HCT116 (cell line): ENCODE results near the gene YIPF2. TPM values are rescaled to one million over a fixed set of nuclear protein-coding genes. Genes with fewer than 3 reads are reported as not detected.

Experiments
- ATAC-seq: fragments of 200-7000 bp; cut with Tn5 transposase; 2 replicates; pipeline ENCODE4 v1.9.1; 2020; ENCODE audit warnings: mild to moderate bottlenecking, moderate library complexity
- BruUV-seq: library from RNA; stranded (reverse); fragments of 400-500 nt; replicated peaks from 2 replicates; lab custom pipeline; 2021; lab: Mats Ljungman, UMichigan
- CTCF ChIA-PET: fragments of 300-600 bp; sonication (Branson Sonifier 250); formaldehyde crosslinking; loops from one replicate; lab custom pipeline; 2021; ENCODE audit warnings: antibody characterized with exemption; lab: Charles Lee
- POLR2A ChIA-PET: fragments of 300-600, 350-600 bp; sonication (Branson Sonifier 250); formaldehyde crosslinking; loops from one replicate; lab custom pipeline; 2021; ENCODE audit warnings: antibody characterized with exemption; lab: Charles Lee
- RAD21 ChIA-PET, 2 experiments: fragments of 300-600 bp; sonication (Branson Sonifier 250); formaldehyde crosslinking; loops; one replicate each; lab custom pipeline; 2023; ENCODE audit warnings: low total read pairs in 2 of 2; ENCODE audit not compliant: uncharacterized antibody in 2 of 2, unreplicated experiment in 2 of 2, low non-redundant PET in 1 of 2; lab: Charles Lee
- DNase-seq: peaks from one replicate; pipeline ENCODE4 v3.0.0-alpha.2; 2010; ENCODE audit warnings: low read depth, low spot score
- H2AFZ ChIP-seq: fragments of 200-600 bp; shearing (Covaris generic), sonication (generic); 2 replicates; pipeline ENCODE4 v1.6.1; 2017; ENCODE audit warnings: low read depth, mixed run types, mixed read lengths, antibody characterized with exemption, low read length; ENCODE audit not compliant: poor library complexity, severe bottlenecking
- H3K27ac ChIP-seq: 2 replicates; pipeline ENCODE4 v1.5.1; 2012; ENCODE audit warnings: low read depth, low read length
- H3K27me3 ChIP-seq: fragments of 200-600 bp; sonication (generic); 2 replicates; pipeline ENCODE4 v1.6.1; 2016; ENCODE audit warnings: mixed run types, low read length, mixed read lengths; ENCODE audit not compliant: insufficient read depth
- H3K36me3 ChIP-seq, 2 experiments: fragments of 200-500 bp in 1 of 2; fragments of 200-600 bp in 1 of 2; sonication (Bioruptor generic) in 1 of 2; sonication (generic) in 1 of 2; 2 replicates each; pipeline versions ENCODE4 v1.5.1 to v1.6.1; 2014 to 2016; ENCODE audit warnings: low read length in 2 of 2, inconsistent platforms in 1 of 2, mixed read lengths in 1 of 2, mixed run types in 1 of 2; ENCODE audit not compliant: insufficient read depth in 2 of 2, control insufficient read depth in 1 of 2
- H3K4me1 ChIP-seq, 2 experiments: fragments of 200-600 bp in 1 of 2; sonication (generic) in 1 of 2; 2 replicates each; pipeline versions ENCODE4 v1.5.1 to v1.6.1; 2012 to 2017; ENCODE audit warnings: low read length in 2 of 2, inconsistent platforms in 1 of 2, mild to moderate bottlenecking in 1 of 2, mixed read lengths in 1 of 2, mixed run types in 1 of 2, moderate library complexity in 1 of 2; ENCODE audit not compliant: insufficient read depth in 2 of 2, control insufficient read depth in 1 of 2
- H3K4me2 ChIP-seq: fragments of 200-600 bp; sonication (generic); 2 replicates; pipeline ENCODE4 v1.6.1; 2017; ENCODE audit warnings: mixed run types, low read length, mixed read lengths
- H3K4me3 ChIP-seq, 2 experiments: fragments of 200-600 bp in 1 of 2; sonication (generic) in 1 of 2; replicated peaks in 1 of 2; 2 replicates each; pipeline ENCODE4 v1.5.1; 2011 to 2016; ENCODE audit warnings: low read length in 2 of 2, control low read depth in 1 of 2, low read depth in 1 of 2, mild to moderate bottlenecking in 1 of 2, mixed read lengths in 1 of 2, mixed run types in 1 of 2
- H3K79me2 ChIP-seq: fragments of 200-600 bp; sonication (generic); 2 replicates; pipeline ENCODE4 v1.6.1; 2017; ENCODE audit warnings: mild to moderate bottlenecking, mixed run types, low read length, moderate library complexity, mixed read lengths; ENCODE audit not compliant: insufficient read depth
- H3K9ac ChIP-seq: fragments of 200-600 bp; sonication (generic); 2 replicates; pipeline ENCODE4 v1.6.1; 2016; ENCODE audit warnings: low read length, mixed read lengths
- H3K9me2 ChIP-seq: fragments of 200-600 bp; sonication (generic), shearing (Covaris generic); 2 replicates; pipeline ENCODE4 v1.6.1; 2017; ENCODE audit warnings: mixed run types, mild to moderate bottlenecking, moderate library complexity; ENCODE audit not compliant: insufficient read depth
- H3K9me3 ChIP-seq, 2 experiments: fragments of 200-500 bp in 1 of 2; fragments of 200-600 bp in 1 of 2; sonication (Bioruptor generic) in 1 of 2; sonication (generic) in 1 of 2; 2 replicates each; pipeline ENCODE4 v1.6.1; 2014 to 2017; ENCODE audit warnings: low read length in 2 of 2, mixed read lengths in 2 of 2, inconsistent platforms in 1 of 2, low read depth in 1 of 2, mild to moderate bottlenecking in 1 of 2, mixed run types in 1 of 2, moderate library complexity in 1 of 2; ENCODE audit not compliant: control insufficient read depth in 1 of 2, insufficient read depth in 1 of 2
- H4K20me1 ChIP-seq: fragments of 200-600 bp; sonication (generic), shearing (Covaris generic); 2 replicates; pipeline ENCODE4 v1.6.1; 2017; ENCODE audit warnings: mixed run types, mild to moderate bottlenecking, moderate library complexity; ENCODE audit not compliant: insufficient read depth
- EGR1 ChIP-seq: IDR thresholded peaks from 2 replicates; pipeline ENCODE4 v1.6.1; 2012; ENCODE audit warnings: low read depth
- ELF1 ChIP-seq: IDR thresholded peaks from 2 replicates; pipeline ENCODE4 v1.6.1; 2012; ENCODE audit warnings: low read depth, borderline replicate concordance
- EZH2phosphoT487 ChIP-seq: fragments of 200-600 bp; IDR thresholded peaks from 2 replicates; pipeline ENCODE4 v1.6.1; 2018; ENCODE audit warnings: antibody characterized with exemption, borderline replicate concordance
- FOSL1 ChIP-seq: IDR thresholded peaks from 2 replicates; pipeline ENCODE4 v1.6.1; 2012; ENCODE audit warnings: low read depth
- JUND ChIP-seq: IDR thresholded peaks from 2 replicates; pipeline ENCODE4 v1.6.1; 2012
- POLR2A ChIP-seq: IDR thresholded peaks from 2 replicates; pipeline ENCODE4 v1.7.0; 2011; ENCODE audit warnings: borderline replicate concordance; ENCODE audit not compliant: insufficient read depth, insufficient read length; ENCODE audit errors: extremely low read depth
- SIN3A ChIP-seq: IDR thresholded peaks from 2 replicates; pipeline ENCODE4 v1.6.1; 2012; ENCODE audit warnings: low read depth
- SP1 ChIP-seq: IDR thresholded peaks from 2 replicates; pipeline ENCODE4 v1.6.1; 2012; ENCODE audit warnings: low read depth
- SRF ChIP-seq: IDR thresholded peaks from 2 replicates; pipeline ENCODE4 v1.6.1; 2012; ENCODE audit warnings: low read depth
- ZFX ChIP-seq: fragments of 450-650 bp; IDR thresholded peaks from 2 replicates; pipeline ENCODE4 v1.6.1; 2017
- ZNF274 ChIP-seq: fragments of 200-500 bp; sonication (Bioruptor generic); IDR thresholded peaks from 2 replicates; pipeline ENCODE4 v1.6.1; 2014; ENCODE audit warnings: mild to moderate bottlenecking, low read depth, low read length, inconsistent platforms
- intact Hi-C: fragments of 100-400 bp; cut with micrococcal nuclease; formaldehyde crosslinking; loops from 2 replicates; pipeline ENCODE4 v1.10.0; 2022
- total RNA-seq: library from RNA; stranded (reverse); gene quantifications from one replicate; pipeline ENCODE4 v1.2.1, GENCODE V29; 2021; ENCODE audit not compliant: unreplicated experiment
- TF ChIP-seq, protein P1 (sequence below), 3 experiments: fragments of 200-600 bp in 1 of 3; sonication (generic) in 1 of 3; IDR thresholded peaks in 2 of 3; conservative IDR thresholded peaks in 1 of 3; 2 replicates each; pipeline ENCODE4 v1.5.1; 2012 to 2017; ENCODE audit warnings: low read depth in 2 of 3, low read length in 2 of 3, antibody characterized with exemption in 1 of 3, borderline replicate concordance in 1 of 3, control low read depth in 1 of 3, mild to moderate bottlenecking in 1 of 3, mixed read lengths in 1 of 3, mixed run types in 1 of 3, moderate library complexity in 1 of 3; ENCODE audit not compliant: insufficient read depth in 1 of 3

Gene YIPF2
- total RNA-seq, 1 experiment from 2014 or later = 44.7 TPM

DNA sequence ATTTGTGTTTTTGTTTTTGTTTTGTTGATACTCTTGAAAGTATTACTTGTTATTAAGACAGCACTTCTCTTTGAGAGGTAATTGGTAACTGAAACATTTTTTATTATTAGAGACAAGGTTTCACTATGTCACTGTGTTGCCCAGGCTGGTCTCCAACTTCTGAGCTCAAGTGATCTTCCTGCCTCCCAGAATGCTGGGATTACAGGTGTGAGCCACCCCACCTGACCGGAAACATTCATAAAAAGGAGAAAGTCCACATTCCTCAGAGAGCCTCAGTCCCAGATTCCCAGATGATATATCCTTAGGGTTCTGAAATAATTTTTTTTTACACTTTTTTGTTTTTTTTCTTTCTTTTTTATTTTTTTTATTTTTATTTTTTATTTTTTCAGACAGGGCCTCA lies 54.4 kb downstream of the YIPF2 start:
- BruUV-seq = TSS peak; percentile 15
- Histone ChIP-seq H3K9me2 (no peaks in the 10 kb centered on the region), H3K4me1 (peaks cover 37 to 61% of the 10 kb centered on the region in 2 experiments), H3K36me3 (no peaks in the 10 kb centered on the region), H3K9ac (no peak overlapping the region), H3K4me2 (peak overlapping the region; percentile 47; the same call in 1 of the 2 replicates), H3K79me2 (peaks cover 73% of the 10 kb centered on the region), H3K4me3 (no peak overlapping the region), H3K27me3 (no peaks in the 10 kb centered on the region), H3K9me3 (no peaks in the 10 kb centered on the region), H3K27ac (peak overlapping the region; percentile 41; the same call in 1 of the 2 replicates), H2AFZ (no peak overlapping the region), H4K20me1 (no peaks in the 10 kb centered on the region)
- intact Hi-C loops = no loop called here
- TF ChIP-seq, protein P1, sequence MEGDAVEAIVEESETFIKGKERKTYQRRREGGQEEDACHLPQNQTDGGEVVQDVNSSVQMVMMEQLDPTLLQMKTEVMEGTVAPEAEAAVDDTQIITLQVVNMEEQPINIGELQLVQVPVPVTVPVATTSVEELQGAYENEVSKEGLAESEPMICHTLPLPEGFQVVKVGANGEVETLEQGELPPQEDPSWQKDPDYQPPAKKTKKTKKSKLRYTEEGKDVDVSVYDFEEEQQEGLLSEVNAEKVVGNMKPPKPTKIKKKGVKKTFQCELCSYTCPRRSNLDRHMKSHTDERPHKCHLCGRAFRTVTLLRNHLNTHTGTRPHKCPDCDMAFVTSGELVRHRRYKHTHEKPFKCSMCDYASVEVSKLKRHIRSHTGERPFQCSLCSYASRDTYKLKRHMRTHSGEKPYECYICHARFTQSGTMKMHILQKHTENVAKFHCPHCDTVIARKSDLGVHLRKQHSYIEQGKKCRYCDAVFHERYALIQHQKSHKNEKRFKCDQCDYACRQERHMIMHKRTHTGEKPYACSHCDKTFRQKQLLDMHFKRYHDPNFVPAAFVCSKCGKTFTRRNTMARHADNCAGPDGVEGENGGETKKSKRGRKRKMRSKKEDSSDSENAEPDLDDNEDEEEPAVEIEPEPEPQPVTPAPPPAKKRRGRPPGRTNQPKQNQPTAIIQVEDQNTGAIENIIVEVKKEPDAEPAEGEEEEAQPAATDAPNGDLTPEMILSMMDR (IDR thresholded peaks at IDR 0.05 in 2 of 3, conservative IDR thresholded peaks at IDR 0.05 in 1 of 3; ENCODE audit: borderline replicate concordance in 1 of 3, insufficient read depth in 1 of 3, low read depth in 2 of 3, low read length in 2 of 3) = no peak
- TF ChIP-seq SIN3A (no peak), JUND (no peak)
- no peak for ATAC-seq
- ChIA-PET CTCF (interaction anchor here (1.5 to 2.4 kb wide), 2 partner anchors 10 to 15 kb away, joined by 4 to 10 read pairs; no protein-coding TSS in a partner anchor), RAD21 (no interaction called here), POLR2A (interaction anchor here (0.6 to 0.7 kb wide), 2 partner anchors 10 to 28 kb away, joined by 5 to 7 read pairs; no protein-coding TSS in a partner anchor)
- no peak for DNase-seq

DNA sequence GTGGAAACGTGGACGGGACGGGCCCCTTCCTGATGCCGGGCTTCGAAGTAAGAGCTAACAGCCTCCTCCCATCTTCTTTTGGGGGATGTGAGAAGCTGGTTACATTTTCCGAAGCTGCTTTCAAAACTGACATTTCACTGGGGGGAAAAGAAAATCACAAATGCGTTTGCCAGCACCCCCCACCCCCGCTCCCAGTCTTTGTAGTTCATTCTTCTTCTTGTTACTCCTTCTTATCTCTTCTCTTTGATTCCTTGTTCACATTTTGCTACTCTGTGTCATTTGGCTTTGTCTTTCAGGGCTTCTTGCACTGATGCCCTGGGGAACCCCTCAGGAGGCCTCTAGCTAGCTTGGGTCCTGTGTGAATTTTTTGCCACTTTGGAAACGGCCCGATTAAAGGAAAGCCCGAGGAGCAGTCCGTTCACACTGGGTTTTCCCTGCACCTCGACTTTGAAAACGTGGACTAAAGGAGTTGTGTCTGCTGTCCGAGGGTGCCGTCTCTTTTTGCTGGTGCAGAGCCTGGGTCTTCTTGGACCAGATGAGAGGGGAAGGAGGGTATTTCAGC lies 55.8 kb downstream of the YIPF2 start:
- H3K4me1 ChIP-seq = peaks cover 27 to 48% of the 10 kb centered on the region in 2 experiments
- POLR2A ChIA-PET = interaction anchor here (0.7 kb wide), 1 partner anchor 28 kb away, joined by 3 read pairs; no protein-coding TSS in a partner anchor
- peaks cover 59% of the 10 kb centered on the region for H3K79me2 ChIP-seq
- H3K27ac ChIP-seq = peak overlapping the region; percentile 88
- no peak overlapping the region for H2AFZ ChIP-seq
- no peaks in the 10 kb centered on the region for H3K9me3 ChIP-seq
- ATAC-seq (no peak), DNase-seq (no peak)
- H3K9ac ChIP-seq = peak overlapping the region; percentile 97
- TF ChIP-seq FOSL1 (no peak), SRF (no peak), POLR2A (no peak), ELF1 (no peak), EZH2phosphoT487 (no peak), ZNF274 (no peak), SP1 (no peak), EGR1 (no peak), ZFX (no peak)
- no peaks in the 10 kb centered on the region for H3K27me3 ChIP-seq
- H4K20me1 ChIP-seq = no peaks in the 10 kb centered on the region
- RAD21 ChIA-PET = no interaction called here
- TSS peak; percentile 56 for BruUV-seq
- no peaks in the 10 kb centered on the region for H3K9me2 ChIP-seq
- intact Hi-C loops = no loop called here
- H3K4me3 ChIP-seq = peak overlapping the region; percentile 77 to 86
- peak overlapping the region; percentile 85 for H3K4me2 ChIP-seq
- CTCF ChIA-PET = interaction anchor here (1.0 to 2.4 kb wide), 5 partner anchors 8 to 155 kb away, joined by 3 to 10 read pairs (median 3); partner anchors contain the start of genes DNM2 and TMED1
- no peaks in the 10 kb centered on the region for H3K36me3 ChIP-seq
